Stimulated activated CD8-positive, alpha-beta memory T cell treated with anti-CD3 and anti-CD28 coated beads, Interleukin-4, amount 100 ng/mL, for 4 hours (primary cell): ENCODE measurements around the gene SYNPR.

ENCODE experiments used
- DNase-seq, 2 donors: peaks; one replicate each; pipeline ENCODE4 v3.0.0-alpha.2; 2020; ENCODE audit warnings: low read depth in 2 of 2, low spot score in 1 of 2

The SYNPR gene

DNA sequence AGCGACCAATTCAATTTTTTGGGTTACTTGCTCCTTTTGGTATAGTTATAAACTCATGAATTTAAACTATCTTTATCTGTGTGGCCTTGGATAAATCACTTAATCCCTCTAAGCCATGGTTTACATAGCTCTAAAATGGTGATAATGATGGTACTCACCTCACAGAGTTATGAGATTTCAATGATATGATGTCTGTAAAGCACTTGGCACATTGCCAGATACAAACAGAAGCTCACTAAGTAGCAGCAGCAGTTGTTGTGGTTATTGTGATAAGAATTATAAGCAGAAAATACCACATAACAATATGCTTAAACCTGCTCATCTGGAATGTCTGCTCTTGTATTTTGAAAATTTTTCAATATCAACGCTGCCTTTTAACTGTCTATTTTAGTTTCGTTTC is 189.3 kb downstream of the SYNPR start:
- no peak for DNase-seq

DNA sequence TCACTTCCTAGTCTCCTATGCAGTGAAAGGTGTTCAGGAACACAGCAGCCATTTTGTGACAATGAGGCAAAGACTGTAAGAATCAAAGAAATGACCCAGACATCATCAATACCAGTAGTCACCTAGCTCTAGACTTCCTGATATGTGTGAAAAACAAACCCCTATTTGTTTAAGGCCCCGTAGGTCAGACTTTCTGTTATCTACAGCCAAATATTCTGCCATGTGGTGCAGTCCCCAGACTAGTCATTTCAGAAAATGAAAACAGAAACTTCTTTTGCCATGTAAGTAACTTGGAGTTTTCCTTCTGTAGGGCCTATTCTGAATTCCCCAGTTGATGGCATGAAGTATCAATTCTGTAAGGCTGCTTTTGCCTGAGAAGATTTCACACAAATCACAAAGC is 192.6 kb downstream of the SYNPR start:
- DNase-seq, result no peak

DNA sequence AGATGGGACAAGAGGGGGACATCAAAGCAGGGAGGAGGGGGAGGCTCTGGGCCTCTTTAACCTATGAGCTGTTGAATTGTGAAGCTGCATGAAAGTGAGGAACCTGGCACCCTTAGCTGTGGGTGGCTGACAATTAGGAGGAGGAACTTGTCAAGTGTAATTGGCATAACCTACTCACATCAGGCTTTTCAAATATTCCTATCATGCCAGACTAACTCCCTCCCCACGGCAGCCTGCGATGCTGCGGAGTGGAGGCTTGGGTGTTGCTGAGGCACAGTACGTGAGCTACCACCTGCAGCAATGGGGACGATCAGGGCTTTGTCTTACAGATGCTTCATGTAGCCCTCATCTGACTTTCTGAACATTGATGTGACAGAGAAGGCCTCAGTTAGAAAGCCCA is 193.7 kb downstream of the SYNPR start:
- no peak for DNase-seq

DNA sequence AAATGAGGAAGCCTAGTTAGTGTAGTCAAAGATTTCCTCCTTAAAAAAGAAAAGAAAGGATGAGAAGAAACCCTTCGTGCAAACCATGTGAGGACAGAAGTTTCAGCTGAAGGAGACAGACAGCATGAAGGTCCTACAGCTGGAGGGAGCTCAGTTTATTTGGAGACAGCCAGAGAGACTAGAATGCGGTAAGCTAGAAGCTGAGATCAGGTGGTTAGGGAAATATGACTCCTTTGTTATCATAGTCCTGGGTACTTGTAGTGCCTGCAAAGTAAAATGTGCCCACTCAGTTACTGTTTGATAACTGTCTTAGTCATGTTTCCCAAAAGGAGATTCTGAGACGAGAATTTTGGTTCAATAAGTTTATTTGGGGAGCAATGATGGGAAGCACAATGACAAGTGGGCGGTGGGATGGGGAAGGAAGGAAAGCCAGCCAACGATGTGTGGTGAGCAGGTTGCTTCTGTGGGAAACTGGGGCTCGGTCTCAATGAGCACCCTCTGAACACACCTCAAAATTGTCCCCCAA is 195.6 kb downstream of the SYNPR start:
- no peak for DNase-seq

DNA sequence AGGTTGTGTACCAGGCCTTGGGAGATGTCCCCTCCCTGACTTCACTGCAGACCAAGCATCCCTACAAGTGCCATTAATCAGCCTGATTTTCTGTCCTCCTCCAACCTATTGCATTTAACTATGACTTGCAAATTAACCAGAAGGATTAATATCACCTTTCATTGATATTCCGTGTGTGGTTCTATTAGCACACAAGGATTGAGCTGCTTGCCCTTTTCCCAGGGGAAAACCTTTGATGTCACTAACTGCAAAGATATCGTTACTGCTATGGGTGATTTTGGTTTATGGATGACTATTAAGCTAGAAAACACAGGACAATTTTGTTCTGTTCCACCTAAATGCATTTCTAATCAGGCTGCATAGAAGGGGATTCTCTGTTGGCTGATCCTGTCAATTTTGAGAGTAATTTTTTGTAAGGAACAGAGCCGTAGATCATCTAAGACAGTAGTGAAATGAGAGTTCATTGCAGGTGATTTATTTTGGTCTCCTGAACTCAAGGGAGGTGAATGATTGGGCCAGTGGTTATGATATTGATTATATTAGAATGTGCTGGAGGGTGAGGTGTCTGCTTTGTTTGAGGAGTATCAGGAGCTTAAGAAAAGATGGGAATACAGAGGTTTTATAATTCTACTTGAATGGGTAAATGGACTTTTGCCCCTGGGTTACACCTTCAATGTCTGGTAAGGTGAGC is 196.9 kb downstream of the SYNPR start:
- no peak for DNase-seq

DNA sequence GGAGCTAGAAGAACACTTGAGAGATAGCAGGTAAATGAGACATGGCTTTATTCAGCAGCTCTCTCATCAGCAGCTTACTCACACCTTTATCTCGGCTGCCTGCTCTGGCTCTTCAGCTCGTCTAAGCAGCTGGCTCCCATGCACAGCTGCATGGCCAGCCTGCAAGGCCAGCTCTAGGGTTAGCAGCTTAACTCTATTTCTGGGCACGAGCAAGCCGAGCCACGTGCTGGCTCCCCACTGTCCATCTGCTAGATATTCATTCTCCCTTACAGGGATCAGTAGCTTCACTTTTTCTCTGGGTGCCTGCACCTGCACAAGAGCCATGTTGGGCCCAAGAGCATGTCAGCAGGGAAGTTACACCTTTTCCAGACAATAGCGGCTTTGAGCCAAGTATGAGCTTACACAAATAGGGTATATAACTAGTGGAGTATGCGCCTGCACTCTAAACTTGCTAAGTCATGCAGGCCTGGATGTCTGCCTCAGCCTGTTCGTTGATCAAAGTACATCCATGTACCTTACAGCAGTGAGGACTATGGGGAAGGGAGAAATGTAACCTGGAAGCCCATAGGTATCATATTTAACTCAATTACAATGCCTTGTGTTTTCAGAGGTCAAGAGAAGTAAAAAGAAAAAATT is 199.5 kb downstream of the SYNPR start:
- DNase-seq, result no peak

DNA sequence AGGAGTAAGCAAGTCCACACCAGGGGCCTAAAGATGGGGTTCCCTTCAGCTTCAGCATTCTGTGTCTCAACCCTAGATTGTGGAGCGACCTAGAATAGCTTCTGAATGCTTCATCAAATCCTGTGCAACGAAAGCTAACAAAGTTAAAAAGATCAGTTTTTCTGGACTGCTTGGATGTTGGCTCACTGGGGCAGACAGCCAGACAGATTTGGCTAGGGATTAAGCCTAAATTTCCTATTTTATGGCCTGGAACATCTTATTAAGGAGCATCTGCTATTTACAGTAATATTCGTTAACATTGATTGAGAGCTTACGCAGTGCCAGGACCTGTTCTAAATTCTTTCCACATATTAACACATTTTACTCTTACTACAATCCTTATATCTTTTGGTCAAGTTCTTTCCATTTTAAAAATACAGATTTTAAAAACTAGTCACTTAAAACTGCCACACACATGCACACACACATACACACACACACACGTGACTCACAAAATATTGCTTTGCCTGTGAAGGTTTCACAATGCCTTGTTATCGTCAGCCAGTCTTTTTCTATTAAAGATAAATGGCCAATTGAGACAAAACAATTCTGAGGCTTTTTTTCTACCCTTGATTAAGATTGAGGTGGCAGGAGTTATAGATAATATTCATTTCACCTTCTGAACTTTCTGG is 201.0 kb downstream of the SYNPR start:
- no peak for DNase-seq

DNA sequence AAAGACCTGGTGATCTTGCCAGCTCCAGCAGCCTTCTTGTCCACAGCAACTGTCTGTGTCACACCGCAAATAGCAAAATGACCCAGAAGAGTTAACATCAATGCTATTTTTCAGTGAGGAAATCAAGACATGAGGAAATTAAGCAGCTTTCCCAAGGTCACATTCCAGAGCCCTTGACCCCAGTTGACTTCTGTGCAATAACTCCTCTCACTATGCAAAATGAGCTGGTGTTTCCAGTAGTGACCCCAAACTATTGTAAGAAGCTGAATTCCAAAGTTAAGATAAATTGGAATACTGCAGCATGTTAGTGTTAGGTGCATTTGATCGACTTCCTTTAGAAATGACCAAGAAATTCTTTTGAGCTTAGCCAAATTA is 201.5 kb downstream of the SYNPR start:
- no peak for DNase-seq

DNA sequence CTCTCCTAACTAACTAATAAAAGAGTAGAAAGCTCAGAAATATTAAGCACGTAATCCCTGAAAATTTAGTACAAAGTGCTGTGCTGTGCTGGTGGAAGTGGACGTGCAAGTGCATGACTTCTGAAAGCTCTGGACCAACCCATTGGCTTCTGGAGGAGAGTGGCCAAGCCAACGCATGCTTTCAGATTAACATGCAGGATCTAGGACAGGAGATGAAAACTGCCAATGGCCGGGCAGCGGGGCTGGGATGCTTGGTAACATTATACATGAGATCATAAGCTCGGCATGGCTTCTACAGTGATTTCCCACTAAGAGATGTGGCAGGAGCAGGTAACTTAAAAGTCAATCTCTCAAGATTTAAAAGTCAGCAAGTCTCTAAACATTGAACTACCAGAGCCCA is 203.5 kb downstream of the SYNPR start:
- no peak for DNase-seq

DNA sequence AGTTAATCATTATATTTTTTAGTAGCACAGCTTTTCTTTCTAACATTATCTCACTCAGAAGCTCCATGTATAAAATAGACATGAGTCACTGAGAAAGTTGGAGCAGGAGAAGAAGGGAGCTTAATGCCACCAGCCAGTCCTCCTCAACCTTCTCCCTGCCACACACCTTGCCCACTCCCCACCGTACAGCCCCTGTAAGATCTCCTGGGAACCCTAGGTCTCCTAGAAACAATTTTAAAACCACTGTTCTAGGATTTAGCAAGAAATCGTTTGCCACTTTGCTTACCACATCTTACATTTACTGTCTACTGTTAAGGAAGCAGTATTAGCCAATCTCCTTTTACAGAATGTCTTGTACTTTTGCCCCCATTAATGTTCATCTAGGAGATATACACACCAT is 204.2 kb downstream of the SYNPR start:
- no peak for DNase-seq

DNA sequence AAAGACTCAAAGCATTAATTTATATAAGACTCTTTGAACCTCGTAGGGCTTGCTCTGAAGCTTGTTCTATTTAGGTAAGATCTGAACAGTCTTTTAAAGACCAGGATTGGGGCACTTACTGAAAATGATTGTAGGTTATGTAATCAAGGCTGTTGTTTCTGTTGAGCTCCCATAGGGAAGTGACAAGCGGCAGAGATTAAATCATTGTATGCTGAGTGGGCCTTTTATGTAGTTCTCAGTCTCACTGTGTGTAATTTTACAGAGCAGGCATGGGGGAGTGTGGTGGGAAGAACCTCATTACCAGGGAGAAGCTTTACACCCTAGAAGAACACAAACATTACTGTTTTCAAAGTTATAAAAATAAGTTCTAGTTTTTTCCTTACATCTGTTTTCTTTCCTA is 214.4 kb downstream of the SYNPR start:
- DNase-seq, result no peak

DNA sequence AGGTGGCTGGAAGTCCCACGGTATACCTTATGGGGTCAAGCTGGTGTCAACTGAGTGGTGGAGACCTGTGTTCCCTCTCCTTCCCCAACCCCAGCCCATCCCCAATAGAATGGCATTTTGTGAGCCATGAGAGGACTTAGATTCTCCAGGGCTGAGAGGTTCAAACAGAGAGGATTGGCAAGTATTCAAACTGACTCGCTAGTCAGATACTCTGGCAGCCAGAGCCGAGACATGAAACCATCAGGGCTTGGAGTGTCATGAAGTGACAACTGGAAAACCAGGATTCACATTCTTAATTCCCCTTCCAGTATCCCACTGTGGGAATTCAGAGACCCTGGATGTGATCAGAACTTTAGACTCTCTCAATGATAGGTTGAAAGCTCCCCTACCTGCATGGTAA is 215.0 kb downstream of the SYNPR start:
- DNase-seq, result no peak

DNA sequence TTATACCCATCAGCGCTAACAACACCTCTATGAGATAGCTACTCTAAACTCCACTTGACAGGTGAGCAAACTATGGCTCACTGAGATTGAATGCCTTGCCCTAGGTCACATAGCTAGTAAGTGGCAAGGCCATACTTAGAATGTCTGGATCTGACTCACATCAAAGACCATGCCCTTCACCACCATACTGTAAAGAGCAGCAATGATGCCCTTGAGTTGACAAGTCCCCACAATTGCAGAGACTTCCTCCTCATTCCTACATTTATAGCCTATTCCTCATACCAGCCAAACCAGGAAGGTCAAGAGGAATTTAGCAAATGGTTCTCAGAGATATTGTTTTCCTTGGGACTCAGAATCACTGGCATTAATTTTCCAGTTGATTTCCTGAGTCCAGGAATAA is 216.5 kb downstream of the SYNPR start:
- no peak for DNase-seq

DNA sequence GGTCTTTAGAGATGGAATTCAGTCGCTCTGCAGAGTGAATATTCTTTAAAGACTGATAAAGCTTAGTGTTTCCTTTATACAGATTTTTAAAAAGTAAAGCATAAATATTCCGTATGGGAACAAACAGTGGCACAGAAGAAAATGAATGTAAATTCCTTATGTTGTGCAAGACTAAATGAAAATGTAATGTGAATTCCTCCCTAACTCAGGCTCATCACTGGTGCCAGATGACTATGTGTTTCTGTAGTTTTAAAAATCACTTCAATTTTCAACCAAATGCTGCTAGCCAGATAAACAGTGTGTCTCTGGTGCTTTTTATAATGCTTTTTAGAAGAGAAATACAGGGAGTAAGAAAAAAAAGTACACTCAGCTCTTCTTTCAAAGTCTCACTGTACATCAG is 219.5 kb downstream of the SYNPR start:
- DNase-seq, result no peak

DNA sequence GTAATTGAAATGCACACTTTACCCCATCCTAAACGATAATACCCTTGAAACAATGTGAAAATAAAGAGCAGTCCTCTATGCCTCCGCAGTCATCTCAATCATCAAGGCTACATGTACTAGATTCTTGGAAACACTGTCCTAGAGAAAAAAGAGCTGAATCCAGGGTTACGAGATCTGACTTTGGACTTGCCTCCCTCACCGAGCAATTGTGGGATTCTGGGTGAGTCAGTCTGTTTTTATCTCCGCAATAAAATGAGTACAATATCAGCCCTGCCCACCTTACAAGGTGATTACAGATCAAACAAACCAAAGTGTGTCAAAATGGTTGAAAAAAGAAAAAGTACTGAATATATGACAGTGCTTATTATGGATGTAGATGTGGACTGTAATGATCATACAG is 222.1 kb downstream of the SYNPR start:
- no peak for DNase-seq

DNA sequence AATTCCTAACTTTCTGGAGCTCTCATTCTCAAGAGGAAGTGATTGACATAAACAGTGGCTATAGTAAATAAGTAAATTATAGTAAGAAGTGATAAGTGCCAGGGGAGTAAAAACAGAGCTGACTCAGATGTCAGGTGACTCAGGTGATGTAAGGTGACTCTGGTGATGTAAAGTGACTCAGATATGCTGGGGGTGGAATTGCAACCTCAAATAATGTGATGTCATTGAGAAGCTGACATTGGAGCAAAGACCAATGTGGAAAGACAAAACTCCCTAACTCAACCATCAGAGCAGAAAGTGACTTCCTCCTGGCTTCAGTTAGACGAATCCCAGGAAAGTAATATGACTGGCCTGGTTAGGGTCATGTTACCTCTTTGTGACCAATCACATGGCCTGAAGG is 230.2 kb downstream of the SYNPR start:
- DNase-seq, result no peak

DNA sequence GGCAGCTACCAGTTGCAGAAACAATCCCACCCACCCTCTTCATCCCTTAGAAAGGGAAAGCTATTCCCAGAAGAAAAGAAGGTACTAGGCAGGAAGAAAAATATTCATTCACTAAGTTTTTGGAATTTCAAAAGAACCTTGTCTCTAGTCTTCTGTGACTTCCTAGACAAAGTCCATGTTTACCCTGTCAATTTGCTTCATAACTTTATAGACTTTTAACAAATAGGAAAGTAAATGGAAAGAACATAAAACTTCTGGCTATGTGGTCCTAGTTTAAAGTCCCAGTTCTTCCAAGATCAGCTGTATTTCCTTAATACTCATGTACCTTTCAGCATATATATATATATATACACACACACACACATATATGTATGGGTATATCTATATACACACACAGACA is 230.7 kb downstream of the SYNPR start:
- no peak for DNase-seq

DNA sequence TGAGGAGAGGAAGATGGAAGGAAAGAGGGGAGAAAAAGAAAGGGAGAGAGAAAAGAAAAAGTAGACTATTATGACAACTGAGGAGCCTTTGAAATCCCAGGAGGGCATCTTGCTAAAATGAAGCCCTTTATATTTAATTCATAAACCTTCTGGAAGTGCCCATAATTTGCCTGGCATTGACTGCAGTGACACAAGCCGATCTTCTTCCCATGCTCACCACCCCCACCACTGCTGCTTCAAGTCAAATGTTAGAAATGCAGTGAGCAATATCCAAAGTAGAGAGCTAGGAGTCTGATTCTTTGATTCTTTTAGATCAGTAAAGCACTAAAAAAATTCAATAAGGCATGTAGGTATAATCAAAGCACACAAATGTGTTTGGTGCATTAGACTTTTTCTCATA is 235.7 kb downstream of the SYNPR start:
- DNase-seq, result no peak

DNA sequence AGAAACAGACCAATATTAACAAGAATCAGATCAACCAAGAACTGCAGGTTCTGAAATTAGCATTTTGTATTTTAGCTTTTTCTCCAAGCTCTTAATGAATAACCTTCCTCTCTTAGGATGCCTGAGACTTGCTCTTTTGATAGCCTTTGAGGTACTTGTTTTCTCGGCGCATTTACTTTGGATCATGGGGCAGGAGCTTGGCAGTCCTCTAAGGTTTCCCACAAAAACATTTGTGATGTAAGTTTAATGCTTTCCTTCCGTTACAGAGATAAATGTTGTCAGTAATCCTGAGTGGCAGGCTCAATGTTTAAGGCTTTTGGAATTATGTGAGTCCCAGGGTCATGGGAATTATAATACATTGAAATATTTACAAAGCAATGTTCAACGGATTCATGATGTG is 236.6 kb downstream of the SYNPR start:
- no peak for DNase-seq

DNA sequence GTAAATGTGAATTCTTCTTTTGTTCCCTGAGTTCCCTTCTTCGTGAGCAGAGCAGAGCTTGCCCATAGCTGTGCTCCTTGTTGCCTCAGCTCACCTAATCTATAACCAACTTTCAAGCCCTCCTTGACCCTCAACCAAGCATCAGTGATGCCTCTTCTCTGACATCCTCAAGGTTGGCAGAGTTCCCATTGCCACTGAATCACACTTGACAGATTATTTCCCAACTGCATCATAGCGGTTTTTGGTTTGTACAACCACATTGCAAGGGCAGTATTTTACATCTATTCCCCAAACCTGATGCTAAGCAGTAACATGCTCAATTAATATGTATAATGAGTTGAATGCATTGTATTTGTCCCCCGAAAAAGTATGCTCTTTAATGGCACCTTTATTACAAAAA is 241.3 kb downstream of the SYNPR start:
- no peak for DNase-seq

DNA sequence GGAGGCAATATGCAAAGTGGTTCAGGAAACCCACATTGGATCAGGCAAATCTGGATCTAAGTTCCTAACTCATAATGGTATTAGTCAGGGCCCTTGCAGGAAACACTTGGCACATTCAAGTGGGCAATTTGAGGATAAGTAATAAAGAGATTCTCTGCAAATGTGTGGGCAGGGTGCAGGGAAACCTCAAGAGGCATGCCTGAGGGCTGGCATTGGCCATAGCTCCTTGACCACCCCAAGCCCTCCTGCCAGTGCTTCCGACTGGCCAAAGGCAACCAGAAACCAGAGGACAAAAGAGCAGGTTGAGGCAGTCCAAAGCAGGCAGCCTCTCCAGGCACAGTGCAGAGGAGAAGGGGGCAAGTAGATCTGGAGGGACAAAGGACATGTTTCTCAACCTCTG is 243.5 kb downstream of the SYNPR start:
- DNase-seq, result no peak

DNA sequence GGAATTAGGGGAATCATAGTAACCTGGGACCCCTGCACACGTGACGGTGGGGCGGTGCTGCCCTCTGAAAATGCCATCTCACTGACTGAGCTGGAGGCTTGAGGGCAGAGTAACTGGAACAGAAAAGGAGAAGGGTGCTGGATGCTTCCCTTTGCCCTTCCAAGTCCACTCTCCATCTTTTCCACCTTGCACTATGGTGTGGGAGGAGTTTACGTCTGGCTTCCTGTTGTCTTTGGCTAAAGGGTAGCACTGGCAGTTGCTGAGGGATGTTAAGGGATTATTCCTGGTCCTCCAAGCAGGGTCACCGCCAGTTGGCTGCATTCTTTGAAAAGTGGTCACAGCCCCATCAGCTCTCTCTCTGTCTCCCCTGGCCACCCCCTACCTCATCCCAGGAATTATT is 245.0 kb downstream of the SYNPR start:
- DNase-seq, result no peak
